Measurements from ENCODE around the gene PRKCB. TPM values are rescaled to one million over a fixed set of nuclear protein-coding genes. Genes with fewer than 3 reads are reported as not detected.
"Not testable (repeated sequence)": the region's sequence is repeated elsewhere in the genome, so short reads cannot be mapped to it uniquely, and the experiment has no call there.

The PRKCB gene
- total RNA-seq, 2 donors from 2014 or later = 2.9 to 28.6 TPM

- Histone ChIP-seq H3K9me3 (no peaks in the 10 kb centered on the region), H3K27ac (no peak overlapping the region), H3K36me3 (no peaks in the 10 kb centered on the region), H3K4me3 (no peak overlapping the region), H3K27me3 (replicated peaks; ENCODE audit: insufficient read depth) (no peaks in the 10 kb centered on the region), H3K4me1 (replicated peaks) (no peaks in the 10 kb centered on the region)
- intact Hi-C loops (cut with DNase I) = loop anchor here (2.0 kb wide), 1 partner anchor 208 kb away; no protein-coding TSS in a partner anchor
- WGBS = 46% methylated on average over 8 of the region's 8 CpGs
- TF ChIP-seq CTCF (IDR thresholded peaks at IDR 0.05) = peak; percentile 44 to 85 (median 72)
- TF ChIP-seq POLR2A (IDR thresholded peaks at IDR 0.05) = no peak
- TF ChIP-seq POLR2AphosphoS5 (IDR thresholded peaks at IDR 0.05) = no peak
- DNase-seq (ENCODE audit: low spot score) = peak; percentile 83
Measured at GRCh38 chr16:24010440-24011089, 174.8 kb downstream of the PRKCB start.

GRCh38 chr16:24011237-24011636 lies 175.5 kb downstream of the PRKCB start:
- H3K9me3 ChIP-seq = no peaks in the 10 kb centered on the region
- no peak for DNase-seq (ENCODE audit: low spot score)
- H3K4me1 ChIP-seq (replicated peaks) = no peaks in the 10 kb centered on the region

GRCh38 chr16:24013054-24013636 lies 177.4 kb downstream of the PRKCB start:
- no peaks in the 10 kb centered on the region for H3K9me3 ChIP-seq
- no peak overlapping the region for H3K4me3 ChIP-seq
- TF ChIP-seq CTCF (IDR thresholded peaks at IDR 0.05) = no peak
- TF ChIP-seq POLR2AphosphoS5 (IDR thresholded peaks at IDR 0.05) = no peak
- TF ChIP-seq POLR2A (IDR thresholded peaks at IDR 0.05) = no peak
- H3K27me3 ChIP-seq (replicated peaks; ENCODE audit: insufficient read depth) = no peaks in the 10 kb centered on the region
- no peak for DNase-seq (ENCODE audit: low spot score)
- no peaks in the 10 kb centered on the region for H3K36me3 ChIP-seq
- 82% methylated on average over 5 of the region's 5 CpGs for WGBS
- intact Hi-C loops (cut with DNase I) = no loop called here
- H3K27ac ChIP-seq = no peak overlapping the region
- H3K4me1 ChIP-seq (replicated peaks) = no peaks in the 10 kb centered on the region

More at GRCh38 chr16:24011237-24011636, 175.5 kb downstream of the PRKCB start:
- no peak overlapping the region for H3K4me3 ChIP-seq
- intact Hi-C loops (cut with DNase I) = loop anchor here (2.0 kb wide), 1 partner anchor 208 kb away; no protein-coding TSS in a partner anchor
- no peak for TF ChIP-seq CTCF (IDR thresholded peaks at IDR 0.05)
- TF ChIP-seq POLR2A (IDR thresholded peaks at IDR 0.05) = no peak
- no peak for TF ChIP-seq POLR2AphosphoS5 (IDR thresholded peaks at IDR 0.05)
- no peaks in the 10 kb centered on the region for H3K36me3 ChIP-seq
- H3K27ac ChIP-seq = no peak overlapping the region
- H3K27me3 ChIP-seq (replicated peaks; ENCODE audit: insufficient read depth) = no peaks in the 10 kb centered on the region

- WGBS = 17% methylated on average over 9 of the region's 9 CpGs
- Histone ChIP-seq H3K27me3 (replicated peaks; ENCODE audit: insufficient read depth) (no peaks in the 10 kb centered on the region), H3K4me3 (no peak overlapping the region), H3K9me3 (no peaks in the 10 kb centered on the region), H3K27ac (no peak overlapping the region), H3K36me3 (no peaks in the 10 kb centered on the region), H3K4me1 (replicated peaks) (no peaks in the 10 kb centered on the region)
- TF ChIP-seq POLR2A (IDR thresholded peaks at IDR 0.05) = no peak
- no peak for TF ChIP-seq CTCF (IDR thresholded peaks at IDR 0.05)
- no peak for TF ChIP-seq POLR2AphosphoS5 (IDR thresholded peaks at IDR 0.05)
- intact Hi-C loops (cut with DNase I) = no loop called here
- no peak for DNase-seq (ENCODE audit: low spot score)
Measured at GRCh38 chr16:24013864-24014645, 178.3 kb downstream of the PRKCB start.

GRCh38 chr16:24014955-24015354 lies 179.2 kb downstream of the PRKCB start:
- intact Hi-C loops (cut with DNase I); H3K4me3 ChIP-seq; H3K9me3 ChIP-seq; DNase-seq (ENCODE audit: low spot score); H3K27ac ChIP-seq; H3K4me1 ChIP-seq (replicated peaks); H3K36me3 ChIP-seq; H3K27me3 ChIP-seq (replicated peaks; ENCODE audit: insufficient read depth): not testable (repeated sequence)
- WGBS = 91% methylated on average over 7 of the region's 7 CpGs
